IPS DF 19.7 (cell line): Measurements from ENCODE around the gene KIAA1958.

ENCODE experiments used
- DNase-seq: peaks from one replicate; pipeline ENCODE4 v3.0.0-alpha.2; 2013; ENCODE audit warnings: low read depth, low spot score

The KIAA1958 gene

DNA sequence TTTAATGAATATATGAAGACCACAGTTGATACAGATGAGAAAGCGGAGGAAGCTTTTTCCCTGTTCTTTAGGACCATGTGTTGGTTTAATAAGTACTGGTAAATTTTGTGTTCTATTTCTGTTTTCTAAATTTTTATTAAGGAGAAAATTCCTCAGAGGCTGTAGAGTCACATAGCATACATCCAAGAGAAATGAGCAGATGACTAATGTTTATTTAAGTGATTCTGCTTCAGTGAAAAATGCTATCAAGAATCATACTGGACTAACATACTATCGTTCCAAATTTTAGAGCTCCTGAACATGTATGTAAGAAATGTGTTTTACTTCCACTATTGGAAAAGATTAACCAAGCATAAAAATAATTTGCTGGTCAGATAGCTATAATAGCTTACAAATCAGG lies 115.0 kb downstream of the KIAA1958 start:
- no peak for DNase-seq

DNA sequence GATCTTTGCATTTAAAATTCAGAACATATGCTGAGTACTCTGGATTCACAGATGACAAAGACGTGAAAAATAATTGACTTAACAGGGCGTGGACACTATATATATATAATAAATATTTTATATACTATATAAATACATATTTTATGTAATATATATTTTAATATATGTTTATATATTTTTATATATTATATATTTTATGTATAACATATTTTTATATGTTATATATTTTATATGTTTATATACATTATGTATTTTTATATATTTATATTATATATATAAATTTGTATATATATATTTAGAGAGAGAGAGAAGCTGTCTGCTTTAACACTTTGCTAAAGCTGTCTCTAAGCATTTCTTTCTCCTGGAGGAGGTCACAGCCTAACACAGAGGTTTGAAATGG lies 118.2 kb downstream of the KIAA1958 start:
- no peak for DNase-seq

DNA sequence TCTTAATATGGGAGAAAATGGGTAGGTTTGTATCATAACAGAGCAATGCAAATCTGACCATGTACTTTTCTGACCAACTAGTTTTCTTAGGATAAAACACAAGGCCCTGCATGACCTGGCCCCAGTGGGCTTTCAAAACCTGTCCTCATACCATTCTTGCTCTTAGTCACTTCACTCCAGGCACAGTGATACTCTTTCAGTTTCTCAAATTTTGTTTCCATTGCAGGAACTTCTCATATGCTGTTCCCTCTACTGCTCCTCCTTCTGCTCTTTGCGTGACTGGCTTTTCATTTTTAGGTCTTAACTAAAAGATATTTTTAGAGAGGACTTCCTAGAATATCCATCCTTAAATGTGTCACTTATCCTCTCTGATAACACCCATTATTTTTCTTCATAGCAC lies 118.9 kb downstream of the KIAA1958 start:
- DNase-seq, result no peak

DNA sequence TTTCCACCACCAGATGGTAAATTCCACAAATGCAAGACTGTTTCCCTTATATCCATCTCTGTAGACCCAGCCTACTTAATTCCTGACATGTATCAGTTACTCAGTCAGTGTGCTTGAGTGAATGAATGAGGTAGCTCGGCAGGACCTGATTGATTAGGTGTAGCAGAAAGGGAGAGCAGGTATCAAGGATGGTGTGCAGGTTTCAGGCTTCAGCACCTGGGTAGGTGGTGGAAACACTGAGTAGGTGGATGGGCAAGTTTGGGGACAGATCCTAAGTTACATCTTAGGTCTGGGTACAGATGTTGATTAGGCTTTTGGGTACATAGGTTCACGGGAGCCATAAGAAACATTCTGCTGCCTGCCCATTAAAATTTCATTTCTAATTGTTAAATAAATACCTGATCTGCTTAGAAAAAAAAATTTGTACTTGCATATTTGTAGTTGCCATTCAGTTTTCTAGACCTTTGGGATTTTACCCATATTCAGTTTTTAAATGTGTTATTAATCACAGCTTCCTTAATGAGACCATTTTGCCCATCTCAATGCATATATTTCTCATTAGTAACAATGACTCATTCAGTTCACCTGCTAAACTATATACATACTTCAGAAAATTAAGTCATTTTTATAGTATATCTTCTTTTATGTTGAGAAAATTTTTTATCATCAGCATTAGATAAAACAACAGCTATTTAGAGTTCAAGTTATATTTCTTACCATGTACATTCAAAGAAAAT lies 119.5 kb downstream of the KIAA1958 start:
- no peak for DNase-seq

DNA sequence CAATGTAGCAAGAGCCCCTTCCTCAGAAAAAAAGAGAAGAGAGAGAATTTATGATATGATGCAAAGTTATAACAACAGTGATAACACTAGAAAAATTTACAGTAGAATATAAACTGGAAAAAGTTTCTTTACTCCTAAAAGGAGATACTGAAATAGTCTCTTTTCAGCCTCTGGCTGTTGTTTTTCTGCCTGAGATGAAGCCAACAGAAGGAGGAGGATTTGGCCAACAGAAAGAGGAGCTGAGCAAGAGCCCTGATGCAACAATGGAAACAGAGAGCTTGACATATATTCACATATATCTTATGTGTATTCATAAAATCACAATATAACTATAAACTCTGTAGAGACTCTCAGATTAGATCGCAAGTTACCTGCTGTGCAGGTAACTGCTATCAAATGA lies 122.2 kb downstream of the KIAA1958 start:
- no peak for DNase-seq

DNA sequence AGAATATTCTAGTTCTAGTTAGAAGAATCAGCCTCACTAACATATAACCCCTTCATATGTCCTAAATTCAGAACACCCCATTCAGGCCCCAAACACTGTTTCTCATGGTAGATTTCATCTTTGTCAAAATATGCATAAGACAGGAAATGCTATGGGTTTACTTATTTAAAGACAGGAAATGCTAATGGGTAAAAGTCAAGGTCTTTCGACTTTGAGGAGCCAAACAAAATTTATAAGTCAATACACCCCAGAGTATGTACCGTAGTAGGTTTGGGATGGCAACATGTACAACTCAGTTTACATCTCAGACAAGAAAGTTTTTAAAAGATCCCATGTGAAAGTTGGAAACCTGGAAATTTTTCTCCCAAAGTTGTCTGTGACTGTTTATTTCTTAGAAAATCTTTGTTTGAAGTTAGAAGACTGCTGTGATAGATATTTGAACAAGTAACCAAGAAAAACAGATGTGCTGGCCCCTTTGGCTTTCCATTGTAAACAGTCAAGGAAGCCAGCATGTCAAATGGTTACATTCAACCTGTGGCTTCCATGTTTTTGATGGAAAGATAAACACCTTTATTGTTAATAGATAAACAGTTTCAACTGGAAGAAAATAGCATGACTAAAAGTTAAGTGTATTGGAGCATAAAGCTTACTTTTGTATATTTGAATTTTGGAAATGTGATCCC lies 129.1 kb downstream of the KIAA1958 start:
- DNase-seq, result no peak

DNA sequence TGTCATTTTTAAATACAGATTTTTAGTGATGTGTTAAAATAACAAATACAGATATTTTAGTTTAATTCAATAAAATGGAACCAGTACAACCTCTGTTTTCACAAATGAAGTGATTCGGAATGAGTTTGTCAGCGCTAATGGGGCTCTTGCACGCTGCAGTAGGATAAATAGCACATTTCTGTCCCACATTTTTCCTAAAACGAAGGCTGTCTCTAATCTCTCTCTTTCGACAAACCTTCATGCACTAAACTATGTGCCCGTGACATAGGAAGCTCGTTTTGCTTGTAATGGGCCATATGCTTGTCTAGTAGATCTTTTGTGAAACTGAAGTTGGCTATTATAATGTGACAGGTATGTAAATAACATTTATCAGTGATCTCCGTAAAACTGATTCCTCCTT lies 130.7 kb downstream of the KIAA1958 start:
- DNase-seq, result no peak

DNA sequence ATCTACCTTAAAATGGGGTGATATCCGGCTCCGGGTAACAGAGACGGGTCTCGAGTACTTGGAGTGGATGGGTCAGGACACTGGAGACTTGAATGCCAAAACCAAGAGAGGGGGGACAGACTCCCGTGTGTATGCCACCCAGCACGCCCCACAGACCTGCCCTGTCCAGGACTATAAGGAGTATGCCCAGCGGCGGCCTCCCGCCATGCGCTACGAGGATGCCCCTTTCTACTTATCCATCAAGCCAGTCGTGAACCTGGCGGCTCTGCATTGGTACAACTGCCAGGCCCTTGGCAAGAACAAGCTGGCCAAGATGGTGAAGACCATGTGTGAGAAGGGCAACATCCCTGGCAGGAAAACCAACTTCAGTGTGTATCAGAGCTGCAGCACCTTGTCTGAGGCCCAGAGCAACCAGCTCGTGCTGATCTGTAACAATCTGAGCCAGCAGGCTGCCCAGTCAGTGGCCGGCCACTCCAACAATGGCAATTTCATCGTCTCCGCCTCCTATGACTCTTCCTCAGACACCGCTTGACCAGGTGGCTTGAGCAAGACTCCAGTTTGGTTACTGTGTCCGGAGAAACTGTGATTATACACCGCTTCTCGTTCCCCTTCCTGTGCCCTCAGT lies 131.9 kb downstream of the KIAA1958 start:
- DNase-seq, result no peak

DNA sequence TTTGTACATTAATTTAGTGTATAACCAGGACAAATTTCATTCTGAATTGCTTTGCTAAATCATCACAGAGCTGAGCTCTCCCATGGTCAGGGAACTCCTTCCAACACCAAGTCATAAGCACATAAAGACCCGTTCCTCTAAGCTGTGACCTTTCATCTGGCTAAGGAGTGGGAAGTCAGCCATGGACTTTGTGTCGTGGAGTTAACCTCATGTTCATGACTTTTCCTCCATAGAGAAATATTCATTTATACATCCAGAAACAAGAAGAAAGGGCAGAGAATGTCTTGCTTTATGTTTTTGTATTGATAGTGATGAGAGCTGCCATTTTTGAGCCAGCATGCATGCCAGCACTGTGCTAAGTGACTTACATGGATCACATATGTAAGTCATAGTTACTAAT lies 133.8 kb downstream of the KIAA1958 start:
- no peak for DNase-seq

DNA sequence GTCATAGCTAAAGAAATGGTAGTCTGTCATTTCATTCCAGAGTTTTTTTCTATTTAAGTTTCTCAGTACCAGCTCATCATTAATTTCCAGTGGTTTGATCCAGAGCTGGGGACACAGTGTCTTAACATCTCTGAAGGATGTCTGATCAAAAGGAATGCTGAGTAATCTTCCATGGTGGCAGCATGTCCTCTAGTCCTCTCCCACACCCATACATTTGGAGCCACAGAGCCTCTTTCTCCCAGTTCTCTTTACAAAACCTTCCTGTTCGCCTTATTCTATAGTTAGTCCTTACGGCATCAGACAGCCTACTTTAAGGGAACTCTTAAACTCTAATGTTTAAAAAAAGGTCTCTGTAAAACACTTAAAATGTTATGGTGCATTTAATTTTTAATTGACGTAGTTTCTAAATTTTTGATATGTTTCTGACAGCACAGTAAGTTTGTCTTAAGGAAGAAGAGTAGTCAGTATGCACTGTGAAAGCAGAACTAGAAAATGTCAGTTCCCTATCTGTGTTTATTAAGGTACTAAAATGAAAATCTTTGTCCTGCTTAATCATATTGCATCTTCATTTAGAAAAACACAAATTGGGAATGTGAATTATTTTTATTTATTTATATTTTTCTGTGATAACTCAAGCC lies 134.5 kb downstream of the KIAA1958 start:
- no peak for DNase-seq

DNA sequence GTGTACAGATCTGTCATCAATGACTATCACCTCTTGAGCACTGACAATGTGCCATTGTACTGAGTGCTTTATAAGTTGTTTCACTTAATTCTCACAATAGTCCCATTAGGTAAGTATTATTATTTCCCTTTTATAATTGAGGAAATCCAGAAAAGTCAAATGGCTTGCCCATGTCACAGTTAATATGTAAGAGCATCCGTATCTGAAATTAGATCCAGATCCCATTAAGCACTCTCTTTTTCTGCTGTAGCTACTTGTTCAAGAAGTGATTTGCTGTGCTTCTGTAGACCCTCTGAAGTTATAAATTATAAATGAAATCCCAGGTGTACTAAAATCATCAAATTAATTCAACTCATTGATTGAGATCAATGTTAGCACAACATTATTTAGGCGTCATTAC lies 136.6 kb downstream of the KIAA1958 start:
- no peak for DNase-seq

DNA sequence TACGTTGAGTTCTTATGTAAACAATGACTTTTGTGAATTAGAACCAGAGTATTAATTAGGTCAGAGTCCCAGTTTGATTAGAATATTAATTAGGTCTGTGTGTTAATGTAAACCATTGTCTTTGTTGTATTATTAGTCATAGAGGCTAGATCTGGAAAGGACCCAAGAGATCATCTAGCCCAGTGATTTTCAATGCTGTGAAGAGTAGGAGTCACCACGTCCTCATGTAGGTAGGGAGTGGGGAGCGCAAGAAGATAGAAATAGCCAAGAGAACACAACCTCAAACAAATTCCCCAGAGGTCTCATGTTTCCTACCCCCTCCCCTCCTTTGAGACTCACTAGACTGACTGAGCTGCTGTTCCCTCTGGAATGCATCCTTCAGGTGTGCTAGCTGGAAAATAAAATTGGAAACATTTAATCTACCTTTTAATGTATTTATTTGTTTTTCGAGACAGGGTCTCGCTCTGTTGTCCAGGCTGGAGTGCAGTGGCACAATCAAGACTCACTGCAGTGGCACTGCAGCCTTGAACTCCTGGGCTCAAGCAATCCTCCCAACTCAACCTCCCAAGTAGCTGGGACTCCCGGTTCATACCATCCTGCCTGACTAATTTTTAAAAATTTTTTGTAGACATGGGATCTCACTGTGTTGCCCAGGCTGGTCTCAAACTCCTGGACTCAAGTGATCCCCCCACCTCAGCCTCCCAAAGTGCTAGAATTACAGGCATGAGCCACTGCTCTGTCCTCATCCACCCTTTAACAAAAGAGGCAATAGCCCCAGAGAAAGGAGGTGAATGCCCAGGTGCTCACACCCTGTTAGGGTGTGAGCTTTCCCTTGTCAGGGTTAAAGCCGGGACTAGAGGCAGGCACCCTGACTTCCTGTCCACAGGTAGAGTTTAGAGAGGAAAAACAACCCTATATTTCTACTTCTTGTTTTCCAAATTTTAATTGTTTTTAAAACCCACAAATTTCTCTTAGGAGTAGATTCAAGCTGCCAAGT lies 138.4 kb downstream of the KIAA1958 start:
- no peak for DNase-seq

DNA sequence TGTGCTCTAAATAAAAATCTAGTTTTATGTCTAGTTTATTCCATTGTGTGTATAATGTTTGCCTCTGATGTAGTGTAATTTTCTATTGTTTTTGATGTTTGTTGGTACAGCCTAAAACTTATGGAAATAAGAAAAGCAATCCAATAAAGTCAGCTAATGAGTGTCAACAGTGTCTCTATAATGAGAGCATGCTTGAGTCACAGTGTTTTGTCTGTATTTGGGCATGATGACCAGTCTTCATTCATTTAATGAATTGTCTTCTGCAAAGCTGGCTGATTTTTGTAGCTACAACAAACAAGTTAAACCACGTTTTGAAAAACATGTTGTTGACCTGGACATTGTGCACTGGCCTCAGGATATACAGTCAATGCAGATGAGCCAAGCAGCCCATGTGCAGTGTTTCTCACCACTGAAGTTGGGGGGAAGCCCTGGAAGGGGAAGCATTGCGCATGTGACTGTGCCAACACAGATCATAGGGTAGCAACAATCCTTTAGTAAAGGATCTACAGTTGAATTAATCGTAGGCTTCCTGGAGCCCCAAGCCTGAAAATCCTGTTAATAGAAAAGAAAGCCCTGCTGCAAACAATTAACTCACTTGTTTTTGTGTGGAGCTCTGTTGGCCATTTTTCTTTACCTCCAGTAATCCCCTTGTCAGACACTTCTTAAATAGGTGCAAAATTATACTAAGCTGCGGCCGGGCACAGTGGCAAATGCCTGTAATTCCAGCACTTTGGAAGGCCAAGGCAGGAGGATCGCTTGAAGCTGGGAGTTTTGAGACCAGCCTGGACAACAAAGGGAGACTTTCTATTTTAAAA lies 143.3 kb downstream of the KIAA1958 start:
- DNase-seq, result no peak

DNA sequence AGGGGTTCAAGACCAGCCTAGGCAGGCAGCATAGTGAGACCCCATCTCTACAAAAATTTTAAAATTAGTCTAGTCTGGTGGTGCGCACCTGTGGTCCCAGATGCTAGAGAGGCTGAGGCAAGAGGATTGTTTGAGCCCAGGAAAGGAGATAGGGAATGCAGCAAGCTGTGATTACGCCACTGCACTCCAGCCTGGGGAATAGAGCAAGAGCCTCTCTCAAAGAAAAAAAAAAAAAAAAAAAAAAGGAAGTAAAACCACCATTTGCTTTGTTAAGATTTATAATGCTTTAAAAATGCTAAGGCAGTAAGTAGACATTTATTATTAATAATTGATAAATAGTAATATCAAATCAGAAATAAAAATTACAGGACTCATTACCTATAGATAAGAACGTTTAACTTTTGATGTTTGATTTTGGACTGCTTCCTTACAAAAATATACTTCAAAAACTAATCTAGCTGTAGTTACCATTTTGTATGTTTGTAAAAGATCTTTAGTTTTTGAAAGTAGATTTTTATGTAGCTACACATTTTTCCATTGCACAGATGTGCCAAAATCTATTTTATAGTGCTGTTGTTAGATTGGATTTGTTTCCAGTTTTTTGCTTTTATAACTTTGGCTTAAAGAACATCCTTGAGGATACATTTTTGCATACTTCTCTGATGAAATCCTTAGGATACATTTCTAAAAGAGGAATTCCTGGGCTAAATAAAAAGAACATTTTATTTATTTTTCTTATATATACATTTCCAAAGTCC lies 144.9 kb downstream of the KIAA1958 start:
- no peak for DNase-seq

DNA sequence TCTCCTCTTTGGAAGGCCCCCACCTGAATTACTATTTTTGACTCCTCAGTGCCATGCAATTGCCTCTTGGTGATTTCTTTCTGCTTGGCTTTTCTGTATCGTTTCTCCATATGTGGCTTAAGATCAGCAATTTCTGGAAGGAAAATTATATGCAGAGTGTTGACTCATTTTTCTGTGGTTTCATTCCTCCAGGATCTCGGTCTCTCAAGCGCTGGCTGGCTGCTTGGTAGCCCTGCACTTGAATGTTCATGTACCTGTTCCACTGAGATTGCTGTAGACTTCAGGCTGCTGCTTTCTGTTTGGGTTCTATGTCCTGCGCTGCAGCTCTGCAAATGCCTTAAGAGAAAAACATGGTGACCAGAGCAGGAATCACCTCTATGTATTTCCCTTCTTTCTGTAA lies 153.7 kb downstream of the KIAA1958 start:
- DNase-seq, result no peak

DNA sequence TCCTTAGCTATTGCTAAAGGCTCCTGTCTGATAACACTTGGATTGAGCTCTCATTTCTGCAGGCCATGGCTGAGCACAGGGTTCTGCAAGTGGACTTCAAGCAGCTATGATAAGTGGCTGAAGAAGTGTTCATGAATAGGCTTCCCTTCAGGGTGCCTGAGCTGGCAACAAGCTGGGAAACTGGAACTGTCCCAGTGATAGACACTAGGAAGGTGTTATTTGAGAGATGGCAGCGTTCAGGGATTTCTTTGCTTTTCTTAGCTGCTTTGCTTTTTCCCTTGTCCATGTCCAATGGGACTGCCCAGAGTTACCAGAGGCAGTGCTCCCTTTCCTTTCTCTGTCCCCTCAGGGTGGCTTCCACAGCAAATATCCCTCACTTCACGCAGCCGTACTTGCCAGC lies 155.5 kb downstream of the KIAA1958 start:
- no peak for DNase-seq

DNA sequence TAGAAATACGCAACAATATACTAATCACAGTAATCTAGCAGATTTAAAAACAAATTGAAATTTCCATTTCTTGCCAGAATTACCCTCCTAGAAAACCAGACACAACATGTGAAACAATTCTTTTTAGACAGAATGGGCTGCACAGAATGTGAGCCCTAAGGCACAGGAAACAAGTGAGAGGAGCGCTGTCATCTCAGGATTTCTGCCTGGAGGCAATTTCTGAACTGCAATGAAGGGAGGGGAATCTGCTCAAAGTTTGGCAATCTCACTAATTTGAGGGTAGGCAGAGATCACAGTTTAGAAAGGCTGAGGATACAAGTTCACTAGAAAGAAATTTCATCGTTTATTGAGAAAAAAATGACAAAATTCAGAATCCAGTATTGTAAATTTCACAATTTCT lies 161.0 kb downstream of the KIAA1958 start:
- DNase-seq, result no peak

DNA sequence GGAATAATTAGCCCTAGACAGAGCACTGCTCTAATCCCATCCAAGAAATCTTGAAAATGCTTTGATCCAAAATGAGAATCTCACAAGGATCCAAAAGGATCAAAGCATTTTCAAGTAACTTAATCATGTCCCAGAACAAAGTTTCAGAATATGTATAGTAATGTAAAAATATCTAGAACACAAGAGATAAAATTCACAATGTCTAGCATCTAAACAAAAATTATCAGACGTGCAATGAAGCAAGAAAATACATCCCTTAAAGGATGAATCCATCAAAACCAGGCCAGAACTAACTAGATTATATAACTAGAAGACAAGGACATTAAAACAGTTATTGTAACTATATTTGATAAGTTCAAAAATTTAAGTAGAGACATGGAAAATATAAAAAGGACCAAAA lies 162.0 kb downstream of the KIAA1958 start:
- no peak for DNase-seq

DNA sequence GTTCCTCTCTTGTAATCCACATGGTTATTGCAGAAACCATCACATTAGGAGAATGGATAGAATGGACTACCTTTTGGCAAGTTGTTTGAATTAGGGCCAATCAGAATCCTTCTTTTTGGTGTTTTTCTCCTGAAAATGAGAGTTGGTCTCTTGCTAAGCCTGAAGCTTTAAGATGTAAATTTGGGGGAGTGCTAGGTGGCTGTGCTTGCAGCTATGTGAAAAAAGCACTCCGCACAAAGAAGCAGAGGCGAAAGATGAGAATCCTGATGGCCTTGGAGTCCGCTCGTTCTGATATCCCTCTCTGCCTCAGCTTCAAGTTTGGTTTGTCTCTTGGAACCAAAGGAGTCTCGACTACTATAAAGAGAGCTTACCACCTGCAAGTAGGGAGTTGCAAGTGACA lies 167.7 kb downstream of the KIAA1958 start:
- peak; percentile 35 for DNase-seq

DNA sequence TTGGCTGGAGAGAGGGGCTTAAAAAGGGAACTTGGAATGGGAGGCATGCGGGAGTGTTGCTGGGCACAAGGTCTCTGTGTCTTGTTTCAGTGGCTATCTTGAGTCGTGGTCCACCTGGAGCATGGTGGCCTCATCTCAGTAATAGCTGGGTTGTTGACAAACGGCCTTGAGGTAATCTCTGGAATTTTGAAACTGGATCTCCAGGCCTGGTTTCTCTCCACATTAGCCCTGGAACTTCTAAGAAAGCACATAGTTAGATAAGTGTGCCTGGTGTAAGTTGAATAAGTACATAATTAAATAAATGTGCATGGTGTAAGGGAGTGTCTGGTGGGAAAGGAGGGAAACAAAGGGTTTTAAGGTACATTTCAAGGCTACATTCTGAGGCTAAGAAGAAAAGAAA lies 169.0 kb downstream of the KIAA1958 start:
- no peak for DNase-seq
